ENCODE data around the gene CNIH3.

- TF ChIP-seq CTCF (IDR thresholded peaks at IDR 0.05) (no peak), POLR2A (IDR thresholded peaks at IDR 0.05) (no peak)
Measured at GRCh38 chr1:224744521-224744920, 128.4 kb downstream of the CNIH3 start.

Data from uterus (tissue), 2 donors.